DND-41 (cell line): Measurements from ENCODE around the gene ZNF609.

Experiments
- ATAC-seq: fragments of 200-7000 bp; cut with Tn5 transposase; 3 replicates; pipeline ENCODE4 v1.9.1; 2021; ENCODE audit warnings: low read depth; ENCODE audit not compliant: insufficient read depth
- DNase-seq: peaks from one replicate; pipeline ENCODE4 v3.0.0-alpha.2; 2020
- H2AFZ ChIP-seq: 2 replicates; pipeline ENCODE4 v1.6.0; 2012; ENCODE audit warnings: low read depth, low read length
- H3K27ac ChIP-seq: 2 replicates; pipeline ENCODE4 v1.5.1; 2012; ENCODE audit warnings: low read length, inconsistent platforms
- H3K27me3 ChIP-seq: fragments of 200-600 bp; sonication (generic); 2 replicates; pipeline ENCODE4 v1.6.0; 2012; ENCODE audit warnings: low read length, mild to moderate bottlenecking, inconsistent platforms; ENCODE audit not compliant: insufficient read depth, poor library complexity
- H3K36me3 ChIP-seq: 2 replicates; pipeline ENCODE4 v1.5.1; 2012; ENCODE audit warnings: low read length, inconsistent platforms; ENCODE audit not compliant: insufficient read depth
- H3K4me1 ChIP-seq: 2 replicates; pipeline ENCODE4 v1.5.1; 2012; ENCODE audit warnings: mild to moderate bottlenecking, low read length; ENCODE audit not compliant: insufficient read depth
- H3K4me2 ChIP-seq: 2 replicates; pipeline ENCODE4 v1.6.0; 2012; ENCODE audit warnings: mild to moderate bottlenecking, moderate library complexity, low read length, inconsistent platforms; ENCODE audit not compliant: insufficient read depth
- H3K4me3 ChIP-seq, 2 experiments: fragments of 200-600 bp in 1 of 2; shearing (Covaris generic) in 1 of 2; 2 replicates each; pipeline ENCODE4 v1.5.1; 2012 to 2016; ENCODE audit warnings: inconsistent platforms in 2 of 2, low read length in 2 of 2, mild to moderate bottlenecking in 2 of 2, low read depth in 1 of 2, moderate library complexity in 1 of 2
- H3K79me2 ChIP-seq: 2 replicates; pipeline ENCODE4 v1.6.0; 2012; ENCODE audit warnings: low read length, inconsistent platforms; ENCODE audit not compliant: insufficient read depth
- H3K9ac ChIP-seq: 2 replicates; pipeline ENCODE4 v1.6.0; 2012; ENCODE audit warnings: low read depth, mild to moderate bottlenecking, inconsistent platforms, low read length, moderate library complexity
- H3K9me3 ChIP-seq: 2 replicates; pipeline ENCODE4 v1.5.1; 2012; ENCODE audit warnings: low read length, moderate library complexity, mild to moderate bottlenecking, inconsistent platforms; ENCODE audit not compliant: insufficient read depth, severe bottlenecking
- H4K20me1 ChIP-seq: 2 replicates; pipeline ENCODE4 v1.6.0; 2012; ENCODE audit warnings: low read length; ENCODE audit not compliant: insufficient read depth
- CTCF ChIP-seq: IDR thresholded peaks from 2 replicates; pipeline ENCODE4 v1.5.1; 2012; ENCODE audit warnings: borderline replicate concordance, low read length, moderate library complexity, mild to moderate bottlenecking; ENCODE audit not compliant: poor library complexity, severe bottlenecking; ENCODE audit errors: extremely low read depth
- EZH2 ChIP-seq: IDR thresholded peaks from 3 replicates; pipeline ENCODE4 v1.6.1; 2012; ENCODE audit warnings: borderline replicate concordance, low read depth, mild to moderate bottlenecking, moderate library complexity, low read length, inconsistent platforms; ENCODE audit not compliant: severe bottlenecking

ZNF609 gene

GRCh38 chr15:64617727-64618126 is 157.3 kb downstream of the ZNF609 start:
- H3K79me2 ChIP-seq: peaks cover 69% of the 10 kb centered on the region
- no peak overlapping the region for H2AFZ ChIP-seq
- no peak overlapping the region for H3K4me2 ChIP-seq
- TF ChIP-seq CTCF (no peak), EZH2 (no peak)
- no peaks in the 10 kb centered on the region for H3K9me3 ChIP-seq
- no peaks in the 10 kb centered on the region for H3K36me3 ChIP-seq
- peaks cover 42% of the 10 kb centered on the region for H4K20me1 ChIP-seq
- ATAC-seq: no peak
- no peak overlapping the region for H3K4me3 ChIP-seq
- no peaks in the 10 kb centered on the region for H3K27me3 ChIP-seq
- H3K9ac ChIP-seq: no peak overlapping the region
- H3K27ac ChIP-seq: no peak overlapping the region
- no peak for DNase-seq
- H3K4me1 ChIP-seq: peaks cover 26% of the 10 kb centered on the region

GRCh38 chr15:64618138-64618537 is 157.8 kb downstream of the ZNF609 start:
- DNase-seq: no peak
- no peak overlapping the region for H3K9ac ChIP-seq
- H3K4me1 ChIP-seq: peaks cover 30% of the 10 kb centered on the region
- H3K9me3 ChIP-seq: no peaks in the 10 kb centered on the region
- no peaks in the 10 kb centered on the region for H3K27me3 ChIP-seq
- H3K36me3 ChIP-seq: no peaks in the 10 kb centered on the region
- no peak overlapping the region for H3K4me2 ChIP-seq
- no peak for TF ChIP-seq CTCF
- no peak for TF ChIP-seq EZH2
- peaks cover 46% of the 10 kb centered on the region for H4K20me1 ChIP-seq
- H3K27ac ChIP-seq: no peak overlapping the region
- H2AFZ ChIP-seq: no peak overlapping the region
- H3K4me3 ChIP-seq: no peak overlapping the region
- ATAC-seq: no peak
- peaks cover 65% of the 10 kb centered on the region for H3K79me2 ChIP-seq

- H3K4me1 ChIP-seq: peaks cover 34% of the 10 kb centered on the region
- TF ChIP-seq CTCF: no peak
- no peak for ATAC-seq
Observed at GRCh38 chr15:64618540-64618939, 158.2 kb downstream of the ZNF609 start.

More at GRCh38 chr15:64618540-64618939, 158.2 kb downstream of the ZNF609 start:
- Histone ChIP-seq H3K9ac (no peak overlapping the region), H3K4me3 (no peak overlapping the region), H3K79me2 (peaks cover 64% of the 10 kb centered on the region), H3K27ac (no peak overlapping the region), H3K4me2 (no peak overlapping the region), H3K27me3 (no peaks in the 10 kb centered on the region), H3K36me3 (peaks cover 3% of the 10 kb centered on the region), H3K9me3 (no peaks in the 10 kb centered on the region), H4K20me1 (peaks cover 48% of the 10 kb centered on the region), H2AFZ (no peak overlapping the region)
- DNase-seq: no peak
